HepG2 (cell line): ENCODE measurements around the gene HID1. TPM values are rescaled to one million over a fixed set of nuclear protein-coding genes. Genes with fewer than 3 reads are reported as not detected.

Experiments
- BCL6 ChIP-seq: IDR thresholded peaks from 2 replicates; pipeline ENCODE4 v1.6.1; 2016; ENCODE audit warnings: missing genetic modification reagents, missing compliant biosample characterization
- E2F2 ChIP-seq: sonication (generic); formaldehyde crosslinking; IDR thresholded peaks from 2 replicates; pipeline ENCODE4 v1.4.0; 2020; ENCODE audit warnings: missing genetic modification reagents, borderline replicate concordance
- FOSL1 ChIP-seq: sonication (generic); formaldehyde crosslinking; IDR thresholded peaks from 2 replicates; pipeline ENCODE4 v1.9.0; 2021; ENCODE audit warnings: missing genetic modification reagents, borderline replicate concordance
- HDAC1 ChIP-seq: sonication (generic); formaldehyde crosslinking; IDR thresholded peaks from 2 replicates; pipeline ENCODE4 v1.5.1; 2020; ENCODE audit warnings: mild to moderate bottlenecking, missing genetic modification reagents
- HDAC2 ChIP-seq: sonication (generic); formaldehyde crosslinking; IDR thresholded peaks from 2 replicates; pipeline ENCODE4 v1.4.0; 2020; ENCODE audit warnings: missing genetic modification reagents
- ONECUT2 ChIP-seq: sonication (generic); formaldehyde crosslinking; IDR thresholded peaks from 2 replicates; pipeline ENCODE4 v1.4.0; 2020; ENCODE audit warnings: missing genetic modification reagents
- RERE ChIP-seq: IDR thresholded peaks from 2 replicates; pipeline ENCODE4 v1.6.1; 2016; ENCODE audit warnings: low read depth, missing genetic modification reagents, missing compliant biosample characterization
- SIX1 ChIP-seq: sonication (generic); formaldehyde crosslinking; IDR thresholded peaks from 2 replicates; pipeline ENCODE4 v1.4.0; 2020; ENCODE audit warnings: missing genetic modification reagents, borderline replicate concordance
- TAF1 ChIP-seq: sonication (generic); formaldehyde crosslinking; IDR thresholded peaks from 2 replicates; pipeline ENCODE4 v1.4.0; 2020; ENCODE audit warnings: missing genetic modification reagents
- TEAD2 ChIP-seq: sonication (generic); formaldehyde crosslinking; IDR thresholded peaks from 2 replicates; pipeline ENCODE4 v1.9.0; 2021; ENCODE audit warnings: missing genetic modification reagents
- TFE3 ChIP-seq: IDR thresholded peaks from 2 replicates; pipeline ENCODE4 v1.6.1; 2016
- THAP11 ChIP-seq: IDR thresholded peaks from 2 replicates; pipeline ENCODE4 v1.6.1; 2016; ENCODE audit warnings: missing biosample characterization, missing genetic modification reagents
- ZGPAT ChIP-seq: IDR thresholded peaks from 2 replicates; pipeline ENCODE4 v1.6.1; 2016; ENCODE audit warnings: mild to moderate bottlenecking
- ZNF143 ChIP-seq: sonication (generic); formaldehyde crosslinking; IDR thresholded peaks from 2 replicates; pipeline ENCODE4 v1.4.0; 2020; ENCODE audit warnings: missing genetic modification reagents
- ZNF280D ChIP-seq: sonication (generic); formaldehyde crosslinking; IDR thresholded peaks from 2 replicates; pipeline ENCODE4 v1.5.1; 2020; ENCODE audit warnings: mild to moderate bottlenecking, missing genetic modification reagents
- ZNF382 ChIP-seq: sonication (generic); formaldehyde crosslinking; IDR thresholded peaks from 2 replicates; pipeline ENCODE4 v1.5.0; 2020; ENCODE audit warnings: missing genetic modification reagents, mild to moderate bottlenecking, borderline replicate concordance
- ZNF605 ChIP-seq: sonication (generic); formaldehyde crosslinking; IDR thresholded peaks from 2 replicates; pipeline ENCODE4 v1.8.0; 2022; ENCODE audit warnings: mild to moderate bottlenecking, missing genetic modification reagents
- ZNF660 ChIP-seq: sonication (generic); formaldehyde crosslinking; IDR thresholded peaks from 2 replicates; pipeline ENCODE4 v1.5.1; 2020; ENCODE audit warnings: mild to moderate bottlenecking, low read depth, missing genetic modification reagents, borderline replicate concordance
- polyA plus RNA-seq, 8 experiments: library from polyadenylated mRNA; depleted of rRNA in 3 of 8; stranded (reverse) in 7 of 8; unstranded in 1 of 8; fragments of >200 nt; fragmentation: Illumina TruSeq in 4 of 8; extraction: Trizol in 4 of 8; gene quantifications; 2 replicates each; pipeline versions ENCODE4 v1.2.1 to v1.2.3, GENCODE V29; 2011 to 2016; ENCODE audit warnings: low read depth in 4 of 8, missing spikeins in 1 of 8, mixed read lengths in 1 of 8; ENCODE audit not compliant: insufficient read depth in 1 of 8
- total RNA-seq, 5 experiments: library from RNA; depleted of rRNA; stranded (reverse); fragments of >200 nt; fragmentation: Illumina TruSeq; extraction: Trizol; gene quantifications; 2 replicates each; pipeline ENCODE4 v1.2.3, GENCODE V29; 2016; ENCODE audit warnings: low read depth in 1 of 5

Gene HID1
- total and polyA plus RNA-seq, 2 of the 13 experiments (the other 11 are each of a cell fraction or from before 2014, with no cell fraction given) = 2.1 to 10.6 TPM

GRCh38 chr17:75011401-75012095 is 39.0 kb upstream of the HID1 start (continued):
- TF ChIP-seq THAP11 (CRISPR knock-in tag) (no peak), ZNF143 (CRISPR knock-in tag) (no peak), ZNF382 (CRISPR knock-in tag) (no peak), TFE3 (CRISPR knock-in tag) (no peak), ZNF280D (no peak), RERE (CRISPR knock-in tag) (no peak), FOSL1 (CRISPR knock-in tag) (no peak), TEAD2 (CRISPR knock-in tag) (no peak), BCL6 (no peak), TAF1 (CRISPR knock-in tag) (no peak), ZNF605 (CRISPR knock-in tag) (no peak), ZNF660 (CRISPR knock-in tag) (no peak), SIX1 (CRISPR knock-in tag) (no peak), HDAC1 (CRISPR knock-in tag) (no peak), HDAC2 (CRISPR knock-in tag) (no peak), ZGPAT (CRISPR knock-in tag) (no peak), ONECUT2 (CRISPR knock-in tag) (no peak), E2F2 (CRISPR knock-in tag) (no peak)
